ENCODE measurements around the gene GGTLC2.
"Not testable (repeated sequence)": the region's sequence is repeated elsewhere in the genome, so short reads cannot be mapped to it uniquely, and the experiment has no call there.

Gene GGTLC2

GRCh38 chr22:22667966-22668880 is 23.8 kb downstream of the GGTLC2 start:
- DNase-seq (ENCODE audit: low spot score) (no peak), FAIRE-seq (no peak)

- FAIRE-seq = no peak
Observed at GRCh38 chr22:22669093-22669492, 24.7 kb downstream of the GGTLC2 start.

GRCh38 chr22:22670076-22670795 is 25.8 kb downstream of the GGTLC2 start:
- no peak for DNase-seq (ENCODE audit: low spot score)
- FAIRE-seq = no peak

More at GRCh38 chr22:22669093-22669492, 24.7 kb downstream of the GGTLC2 start:
- no peak for DNase-seq (ENCODE audit: low spot score)

- DNase-seq (ENCODE audit: low spot score) (no peak), FAIRE-seq (no peak)
Observed at GRCh38 chr22:22671506-22671905, 27.1 kb downstream of the GGTLC2 start.

- FAIRE-seq = no peak
- DNase-seq (ENCODE audit: low spot score) = no peak
Observed at GRCh38 chr22:22673099-22673498, 28.7 kb downstream of the GGTLC2 start.

- FAIRE-seq (no peak), DNase-seq (ENCODE audit: low spot score) (no peak)
Observed at GRCh38 chr22:22673628-22674027, 29.2 kb downstream of the GGTLC2 start.

- FAIRE-seq (no peak), DNase-seq (ENCODE audit: low spot score) (no peak)
Observed at GRCh38 chr22:22674467-22674866, 30.1 kb downstream of the GGTLC2 start.

- no peak for FAIRE-seq
Observed at GRCh38 chr22:22678970-22679369, 34.6 kb downstream of the GGTLC2 start.

GRCh38 chr22:22680396-22680795 is 36.0 kb downstream of the GGTLC2 start:
- DNase-seq (ENCODE audit: low spot score) = no peak
- no peak for FAIRE-seq

More at GRCh38 chr22:22678970-22679369, 34.6 kb downstream of the GGTLC2 start:
- no peak for DNase-seq (ENCODE audit: low spot score)

GRCh38 chr22:22681221-22681739 is 36.9 kb downstream of the GGTLC2 start:
- peak; percentile 80 for FAIRE-seq
- peak; percentile 69 for DNase-seq (ENCODE audit: low spot score)

GRCh38 chr22:22682196-22682595 is 37.8 kb downstream of the GGTLC2 start:
- no peak for DNase-seq (ENCODE audit: low spot score)
- no peak for FAIRE-seq

GRCh38 chr22:22682807-22683667 is 38.6 kb downstream of the GGTLC2 start:
- DNase-seq (ENCODE audit: low spot score) (peak; percentile 61), FAIRE-seq (no peak)

GRCh38 chr22:22683668-22684361 is 39.4 kb downstream of the GGTLC2 start:
- DNase-seq (ENCODE audit: low spot score) (no peak), FAIRE-seq (no peak)

- FAIRE-seq = no peak
- peak; percentile 38 for DNase-seq (ENCODE audit: low spot score)
Observed at GRCh38 chr22:22684580-22685561, 40.5 kb downstream of the GGTLC2 start.

GRCh38 chr22:22685586-22685985 is 41.2 kb downstream of the GGTLC2 start:
- FAIRE-seq (no peak), DNase-seq (ENCODE audit: low spot score) (no peak)

- FAIRE-seq; DNase-seq (ENCODE audit: low spot score): not testable (repeated sequence)
Observed at GRCh38 chr22:22686202-22687115, 42.0 kb downstream of the GGTLC2 start.

GRCh38 chr22:22687638-22688500 is 43.5 kb downstream of the GGTLC2 start:
- DNase-seq (ENCODE audit: low spot score) (peak; percentile 14), FAIRE-seq (peak; percentile 29)
